NCI-H128 (cell line): Measurements from ENCODE around the gene ATE1.
"Not testable (repeated sequence)": the region's sequence is repeated elsewhere in the genome, so short reads cannot be mapped to it uniquely, and the experiment has no call there.

Experiments
- DNase-seq: peaks from one replicate; lab custom pipeline; 2025; ENCODE audit not compliant: unreplicated experiment; lab: John Stamatoyannopoulos, UW

The ATE1 gene

GRCh38 chr10:121792198-121792597, 135.6 kb downstream of the ATE1 start:
- no peak for DNase-seq

GRCh38 chr10:121791761-121792160, 136.1 kb downstream of the ATE1 start:
- no peak for DNase-seq

- DNase-seq, result no peak
These were observed 139.1 kb downstream of the ATE1 start for GRCh38 chr10:121788717-121789116.

GRCh38 chr10:121788115-121788514, 139.7 kb downstream of the ATE1 start:
- DNase-seq, result no peak

GRCh38 chr10:121787169-121787568, 140.7 kb downstream of the ATE1 start:
- DNase-seq, result no peak

GRCh38 chr10:121783782-121784372, 144.0 kb downstream of the ATE1 start:
- DNase-seq, result no peak

- DNase-seq, result no peak
These were observed 146.7 kb downstream of the ATE1 start for GRCh38 chr10:121781101-121781500.

- DNase-seq, result no peak
These were observed 153.0 kb downstream of the ATE1 start for GRCh38 chr10:121774813-121775212.

GRCh38 chr10:121774404-121774803, 153.4 kb downstream of the ATE1 start:
- DNase-seq, result no peak

GRCh38 chr10:121772884-121773283, 154.9 kb downstream of the ATE1 start:
- DNase-seq, result no peak

GRCh38 chr10:121772406-121772805, 155.4 kb downstream of the ATE1 start:
- DNase-seq, result no peak

- DNase-seq, result no peak
These were observed 155.9 kb downstream of the ATE1 start for GRCh38 chr10:121771966-121772365.

- no peak for DNase-seq
These were observed 161.4 kb downstream of the ATE1 start for GRCh38 chr10:121766426-121766825.

GRCh38 chr10:121765204-121765603, 162.6 kb downstream of the ATE1 start:
- no peak for DNase-seq

- DNase-seq, result no peak
These were observed 163.4 kb downstream of the ATE1 start for GRCh38 chr10:121764233-121764942.

GRCh38 chr10:121757241-121757640, 170.6 kb downstream of the ATE1 start:
- DNase-seq, result not testable (repeated sequence)

GRCh38 chr10:121755496-121755895, 172.3 kb downstream of the ATE1 start:
- DNase-seq, result not testable (repeated sequence)

- DNase-seq, result no peak
These were observed 173.2 kb downstream of the ATE1 start for GRCh38 chr10:121754666-121755065.

- no peak for DNase-seq
These were observed 173.9 kb downstream of the ATE1 start for GRCh38 chr10:121753726-121754476.

GRCh38 chr10:121751191-121751760, 176.6 kb downstream of the ATE1 start:
- DNase-seq, result no peak

GRCh38 chr10:121747163-121747775, 180.6 kb downstream of the ATE1 start:
- no peak for DNase-seq
